Measurements from ENCODE around the gene DMAP1. TPM values are rescaled to one million over a fixed set of nuclear protein-coding genes. Genes with fewer than 3 reads are reported as not detected.
"Not testable (repeated sequence)": the region's sequence is repeated elsewhere in the genome, so short reads cannot be mapped to it uniquely, and the experiment has no call there.

DMAP1 gene, protein sequence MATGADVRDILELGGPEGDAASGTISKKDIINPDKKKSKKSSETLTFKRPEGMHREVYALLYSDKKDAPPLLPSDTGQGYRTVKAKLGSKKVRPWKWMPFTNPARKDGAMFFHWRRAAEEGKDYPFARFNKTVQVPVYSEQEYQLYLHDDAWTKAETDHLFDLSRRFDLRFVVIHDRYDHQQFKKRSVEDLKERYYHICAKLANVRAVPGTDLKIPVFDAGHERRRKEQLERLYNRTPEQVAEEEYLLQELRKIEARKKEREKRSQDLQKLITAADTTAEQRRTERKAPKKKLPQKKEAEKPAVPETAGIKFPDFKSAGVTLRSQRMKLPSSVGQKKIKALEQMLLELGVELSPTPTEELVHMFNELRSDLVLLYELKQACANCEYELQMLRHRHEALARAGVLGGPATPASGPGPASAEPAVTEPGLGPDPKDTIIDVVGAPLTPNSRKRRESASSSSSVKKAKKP
- total RNA-seq: 32.2 TPM
- long read RNA-seq, full-length matches to known transcripts: 33 of 57 reads
- long read RNA-seq, partial matches to known transcripts: 10 of 57 reads
- long read RNA-seq, other reads (novel, unspliced or antisense): 14 of 57 reads

DNA sequence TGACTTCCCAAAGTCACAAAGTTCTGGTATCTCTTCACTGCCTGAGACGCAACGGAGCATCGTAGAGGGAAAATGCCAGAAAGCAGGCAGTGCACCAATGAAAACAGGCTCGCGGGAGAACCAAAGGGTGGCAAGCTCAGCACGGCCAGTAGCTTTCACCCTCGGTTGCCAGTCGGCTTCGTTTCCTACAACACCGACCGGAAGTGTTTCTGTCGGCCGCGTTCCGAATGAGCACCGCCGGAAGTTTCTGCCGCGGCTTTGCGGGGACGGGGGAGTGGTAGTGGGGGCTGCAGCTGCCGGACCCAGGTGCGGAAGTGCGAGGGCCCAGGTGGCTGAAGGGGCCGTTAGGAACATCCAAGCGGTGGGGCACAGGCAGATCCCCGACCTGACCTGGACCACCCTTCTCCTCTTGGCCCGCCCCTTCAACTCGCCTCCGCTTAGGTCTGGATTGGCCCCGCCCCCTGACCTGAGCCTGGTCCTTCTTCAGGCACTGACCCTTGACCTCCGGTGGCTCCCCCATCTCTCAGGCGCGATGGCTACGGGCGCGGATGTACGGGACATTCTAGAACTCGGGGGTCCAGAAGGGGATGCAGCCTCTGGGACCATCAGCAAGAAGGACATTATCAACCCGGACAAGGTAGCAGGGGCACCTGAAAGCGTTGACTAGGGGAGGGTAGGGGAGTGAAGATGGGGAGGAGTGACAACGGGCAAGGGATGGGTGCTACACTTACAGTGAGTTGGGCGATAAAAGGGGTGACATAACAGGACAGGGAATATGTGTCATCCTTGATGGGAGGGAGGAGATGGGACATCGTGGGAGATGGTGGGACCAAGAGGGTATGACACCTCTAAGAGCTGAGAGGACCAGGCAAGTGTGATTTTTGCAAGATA is at the start of gene DMAP1:
TSS of gene DMAP1 (plus strand) at position 250 of the 891 bp plus-strand sequence. CDS start at position 533, 283 bp downstream.
- peak; percentile 94 to 97 for ATAC-seq
- no peak for TF ChIP-seq CTCF (IDR thresholded peaks at IDR 0.05)
- H3K36me3 ChIP-seq: peaks cover 36% of the 10 kb centered on the region
- H3K27ac ChIP-seq: peak within 1 kb of the TSS; percentile 84
- H3K4me1 ChIP-seq: peaks cover 22% of the 10 kb centered on the region
- peak; percentile 90 for DNase-seq
- peak within 1 kb of the TSS; percentile 97 for H3K4me3 ChIP-seq
- intact Hi-C loops (cut with DNase I): no loop called here
- no peaks in the 10 kb centered on the region for H3K9me3 ChIP-seq
- no peaks in the 10 kb centered on the region for H3K27me3 ChIP-seq (ENCODE audit: low read depth)

DNA sequence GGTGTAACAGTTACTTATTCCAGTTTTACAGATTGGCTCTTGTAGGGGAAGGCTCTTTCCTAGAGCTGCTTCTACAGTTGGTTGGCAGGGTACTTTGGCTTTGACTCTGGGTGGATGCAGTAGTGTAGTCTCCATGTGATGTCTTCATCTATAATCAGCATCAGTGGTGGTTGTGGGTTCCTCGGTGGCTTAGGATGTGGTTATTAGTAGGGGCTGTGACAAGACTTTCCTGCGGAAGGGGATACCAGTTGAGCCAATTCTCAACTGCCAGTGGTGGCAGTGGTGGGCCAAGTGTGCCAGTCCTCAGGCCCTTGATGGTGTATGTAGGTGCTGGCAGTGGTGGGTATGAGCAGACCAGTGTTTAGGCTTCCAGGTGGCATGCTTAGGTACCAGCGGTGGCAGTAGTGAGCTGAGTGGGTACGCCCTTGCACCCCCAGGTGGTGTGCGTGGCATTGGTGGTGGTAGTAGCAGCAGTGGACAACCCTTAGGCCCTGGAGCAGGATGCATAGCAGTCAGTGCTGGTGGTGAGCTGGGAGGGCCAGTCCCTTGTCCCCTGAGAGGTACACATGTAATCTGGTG is 44.7 kb upstream of the DMAP1 start:
- Histone ChIP-seq H3K27me3 (ENCODE audit: low read depth) (no peaks in the 10 kb centered on the region), H3K27ac (no peak overlapping the region), H3K36me3 (no peaks in the 10 kb centered on the region), H3K4me3 (no peak overlapping the region), H3K4me1 (no peaks in the 10 kb centered on the region), H3K9me3 (peaks cover 4% of the 10 kb centered on the region)
- no peak for TF ChIP-seq CTCF (IDR thresholded peaks at IDR 0.05)
- ATAC-seq: no peak
- no peak for DNase-seq
- intact Hi-C loops (cut with DNase I): no loop called here

DNA sequence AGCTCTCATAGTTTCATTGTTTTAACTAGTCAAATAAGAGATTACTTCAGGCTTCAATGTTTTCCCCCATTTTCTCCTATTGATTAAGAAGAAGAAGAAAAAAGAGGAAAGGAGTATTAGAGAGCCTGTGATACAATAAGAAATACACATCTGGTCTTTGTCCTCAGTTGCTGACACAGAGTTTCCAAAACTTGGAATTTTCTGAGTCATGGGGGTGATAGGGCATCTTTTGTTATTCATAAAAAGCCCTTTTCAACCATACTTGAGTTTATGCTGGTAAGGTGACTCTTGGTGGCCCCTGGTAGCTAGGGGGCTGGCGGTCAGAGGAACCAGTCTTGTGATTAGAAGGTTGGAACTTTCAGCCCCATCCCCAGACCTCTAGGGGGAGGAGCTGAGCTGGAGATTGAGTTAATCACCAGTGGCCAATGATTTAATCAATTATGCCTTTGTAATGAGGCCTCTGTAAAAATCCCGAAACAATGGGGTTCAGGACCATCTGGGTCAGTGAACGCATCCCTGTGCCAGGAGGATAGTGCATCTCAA is 42.9 kb upstream of the DMAP1 start:
- Histone ChIP-seq H3K27me3 (ENCODE audit: low read depth) (no peaks in the 10 kb centered on the region), H3K27ac (no peak overlapping the region), H3K36me3 (no peaks in the 10 kb centered on the region), H3K9me3 (peaks cover 4% of the 10 kb centered on the region), H3K4me1 (no peaks in the 10 kb centered on the region), H3K4me3 (no peak overlapping the region)
- DNase-seq (no peak), ATAC-seq (no peak)
- intact Hi-C loops (cut with DNase I): no loop called here
- no peak for TF ChIP-seq CTCF (IDR thresholded peaks at IDR 0.05)

GRCh38 chr1:44174630-44175029 is 38.6 kb upstream of the DMAP1 start:
- Histone ChIP-seq H3K4me1 (no peaks in the 10 kb centered on the region), H3K36me3 (no peaks in the 10 kb centered on the region), H3K9me3 (no peaks in the 10 kb centered on the region), H3K27me3 (ENCODE audit: low read depth) (no peaks in the 10 kb centered on the region), H3K4me3 (no peak overlapping the region), H3K27ac (no peak overlapping the region)
- no peak for ATAC-seq
- intact Hi-C loops (cut with DNase I): no loop called here
- no peak for DNase-seq
- TF ChIP-seq CTCF (IDR thresholded peaks at IDR 0.05): no peak

DNA sequence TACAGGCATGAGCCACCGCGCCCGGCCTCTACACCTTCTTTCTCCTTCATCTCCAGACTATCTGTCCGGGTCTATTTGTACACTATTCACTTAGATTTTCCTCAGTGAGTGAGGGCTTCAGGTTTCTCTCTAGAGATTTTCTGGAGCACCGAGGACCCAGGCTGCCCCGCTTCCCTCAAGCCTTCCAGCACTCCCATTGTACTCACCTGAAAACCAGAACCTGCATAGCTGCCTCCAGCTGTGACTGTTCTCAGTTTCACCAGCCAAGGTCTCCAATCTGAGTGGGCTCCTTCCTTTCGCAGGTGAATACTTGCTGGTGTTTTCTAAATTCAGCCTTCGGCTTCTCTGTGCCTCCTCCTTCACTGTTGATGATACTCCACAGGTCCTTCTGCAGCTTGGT is 12.9 kb upstream of the DMAP1 start:
- ATAC-seq: no peak
- intact Hi-C loops (cut with DNase I): no loop called here
- no peak for TF ChIP-seq CTCF (IDR thresholded peaks at IDR 0.05)

GRCh38 chr1:44206545-44206944 is 6.7 kb upstream of the DMAP1 start:
- ATAC-seq; DNase-seq; intact Hi-C loops (cut with DNase I); H3K4me1 ChIP-seq; H3K27ac ChIP-seq; H3K4me3 ChIP-seq; H3K9me3 ChIP-seq; H3K36me3 ChIP-seq; H3K27me3 ChIP-seq (ENCODE audit: low read depth): not testable (repeated sequence)

More for the DNA sequence above, 12.9 kb upstream of the DMAP1 start:
- Histone ChIP-seq H3K27me3 (ENCODE audit: low read depth) (no peaks in the 10 kb centered on the region), H3K4me3 (no peak overlapping the region), H3K36me3 (no peaks in the 10 kb centered on the region), H3K27ac (no peak overlapping the region), H3K9me3 (no peaks in the 10 kb centered on the region), H3K4me1 (no peaks in the 10 kb centered on the region)
- no peak for DNase-seq

All from lower lobe of right lung (tissue), 2 donors.